ENCODE data around the gene DNMT1. TPM values are rescaled to one million over a fixed set of nuclear protein-coding genes. Genes with fewer than 3 reads are reported as not detected.
"Not testable (repeated sequence)": the region's sequence is repeated elsewhere in the genome, so short reads cannot be mapped to it uniquely, and the experiment has no call there.

The DNMT1 gene
- total RNA-seq, 1 experiment from 2014 or later = 72.9 TPM

DNA sequence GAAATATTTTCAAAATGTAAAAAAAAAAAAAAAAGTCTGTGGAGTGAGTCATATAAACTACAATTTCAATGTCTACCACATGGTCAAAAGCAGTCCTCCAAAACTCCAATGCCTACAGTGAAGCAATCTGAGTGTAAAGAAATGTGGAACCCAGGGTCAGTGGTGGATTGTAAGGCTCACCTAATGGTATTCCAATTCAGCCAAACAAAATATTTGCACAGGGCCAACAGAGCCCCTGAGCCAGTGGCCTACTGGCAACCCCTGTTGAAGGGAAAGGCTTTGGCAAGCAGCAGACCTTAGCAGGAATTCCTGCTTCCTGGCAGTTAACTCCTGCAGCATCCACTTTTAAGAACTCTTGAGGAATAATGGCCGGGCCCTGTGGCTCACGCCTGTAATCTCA is 3.4 kb downstream of the DNMT1 start:
- DNase-seq (ENCODE audit: low spot score) = no peak
- in situ Hi-C loops (cut with HindIII; ENCODE audit: low sequenced_read_pairs) = no loop called here

DNA sequence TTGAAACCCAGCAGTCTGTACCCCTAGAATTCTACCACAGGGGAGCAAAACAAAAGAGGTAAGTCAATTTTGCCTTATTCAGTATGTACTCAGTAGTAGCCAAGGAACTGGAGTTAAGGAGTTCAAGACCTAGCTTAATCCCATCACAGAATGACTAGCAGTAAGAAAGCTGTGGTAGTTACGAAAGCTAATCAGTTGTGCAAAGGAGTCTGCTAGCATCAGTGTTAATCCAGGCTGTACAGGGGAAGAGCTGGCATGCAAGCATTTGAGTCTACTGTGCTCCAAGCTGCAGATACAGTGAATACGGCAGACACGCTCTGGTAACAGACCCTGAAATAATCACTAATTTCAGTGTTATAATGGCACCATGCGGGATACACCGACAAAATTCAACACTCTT is 4.7 kb downstream of the DNMT1 start:
- in situ Hi-C loops (cut with HindIII; ENCODE audit: low sequenced_read_pairs) = no loop called here
- no peak for DNase-seq (ENCODE audit: low spot score)

DNA sequence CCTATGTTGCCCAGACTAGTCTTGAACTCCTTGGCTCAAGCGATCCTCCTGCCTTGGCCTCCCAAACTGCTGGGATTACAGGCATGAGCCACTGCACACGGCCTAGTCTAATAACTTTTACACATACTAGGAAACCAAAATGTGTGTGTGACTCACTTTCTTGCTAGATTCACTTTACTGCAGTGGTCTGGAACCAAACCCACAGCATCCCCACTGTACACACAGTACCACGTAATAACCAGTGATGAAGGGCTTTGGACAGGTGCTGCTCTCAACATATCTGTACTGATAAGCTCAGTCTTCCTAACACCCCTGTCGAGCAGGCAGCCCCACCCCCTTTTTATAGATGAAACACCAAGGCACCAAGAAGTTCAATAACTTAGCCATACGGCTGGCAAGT is 5.1 kb downstream of the DNMT1 start:
- in situ Hi-C loops (cut with HindIII; ENCODE audit: low sequenced_read_pairs) = no loop called here

DNA sequence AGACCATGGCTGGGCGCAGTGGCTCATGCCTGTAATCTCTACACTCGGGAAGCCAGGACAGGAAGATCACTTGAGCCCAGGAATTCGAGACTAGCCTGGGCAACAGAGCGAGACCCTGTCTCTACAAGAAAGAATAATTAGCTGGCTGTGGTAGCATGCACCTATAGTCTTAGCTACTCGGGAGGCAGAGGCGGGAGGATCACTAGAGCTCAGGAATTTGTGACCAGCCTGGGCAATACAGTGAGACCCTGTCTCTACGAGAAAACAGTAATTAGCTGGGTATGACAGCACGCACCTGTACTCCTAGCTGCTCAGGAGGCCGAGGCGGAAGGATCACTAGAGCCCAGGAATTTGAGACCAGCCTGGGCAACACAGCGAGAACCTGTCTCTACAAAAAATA is 7.4 kb downstream of the DNMT1 start:
- in situ Hi-C loops (cut with HindIII; ENCODE audit: low sequenced_read_pairs) = no loop called here
- DNase-seq (ENCODE audit: low spot score) = no peak

More for the DNA sequence above, 5.1 kb downstream of the DNMT1 start:
- DNase-seq (ENCODE audit: low spot score) = no peak

DNA sequence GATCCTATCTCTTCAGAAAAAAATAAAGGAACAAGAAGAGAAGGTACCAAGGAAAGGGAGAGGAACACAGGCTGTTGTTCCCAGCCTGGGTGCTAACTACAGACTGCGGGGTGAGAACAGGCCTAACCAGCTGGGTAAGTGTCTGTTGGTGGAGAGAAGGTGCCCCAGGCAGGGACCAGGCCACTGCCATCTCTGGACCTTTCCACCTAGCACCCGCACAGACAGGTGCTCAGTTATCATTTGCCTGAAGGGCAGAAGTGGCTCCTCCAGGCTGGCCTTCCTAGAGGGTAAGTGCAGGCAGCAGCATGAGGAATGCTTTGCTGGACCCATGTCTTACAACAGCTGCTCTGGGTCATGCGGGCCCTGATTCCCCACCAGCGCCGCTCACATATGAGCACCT is 10.1 kb downstream of the DNMT1 start:
- DNase-seq (ENCODE audit: low spot score) = no peak
- in situ Hi-C loops (cut with HindIII; ENCODE audit: low sequenced_read_pairs) = no loop called here

DNA sequence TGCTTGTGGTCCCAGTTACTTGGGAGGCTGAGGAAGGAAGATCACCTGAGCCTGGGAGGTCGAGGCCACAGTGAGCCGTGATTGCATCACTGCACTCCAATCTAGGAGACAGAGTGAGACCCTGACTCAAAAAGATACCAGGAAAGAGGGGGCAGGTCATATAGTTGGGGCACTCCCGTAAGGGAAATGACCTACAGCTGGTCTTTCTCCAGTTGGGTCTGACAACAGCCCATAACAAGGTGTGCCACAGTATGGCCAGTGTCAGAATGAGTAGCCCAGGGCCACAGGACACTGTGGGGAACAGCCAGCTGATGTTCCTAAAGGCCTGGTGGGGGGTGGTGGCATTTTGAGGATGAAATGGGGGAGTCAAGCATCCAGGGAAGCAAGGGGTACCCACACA is 10.8 kb downstream of the DNMT1 start:
- no peak for DNase-seq (ENCODE audit: low spot score)
- in situ Hi-C loops (cut with HindIII; ENCODE audit: low sequenced_read_pairs) = no loop called here

DNA sequence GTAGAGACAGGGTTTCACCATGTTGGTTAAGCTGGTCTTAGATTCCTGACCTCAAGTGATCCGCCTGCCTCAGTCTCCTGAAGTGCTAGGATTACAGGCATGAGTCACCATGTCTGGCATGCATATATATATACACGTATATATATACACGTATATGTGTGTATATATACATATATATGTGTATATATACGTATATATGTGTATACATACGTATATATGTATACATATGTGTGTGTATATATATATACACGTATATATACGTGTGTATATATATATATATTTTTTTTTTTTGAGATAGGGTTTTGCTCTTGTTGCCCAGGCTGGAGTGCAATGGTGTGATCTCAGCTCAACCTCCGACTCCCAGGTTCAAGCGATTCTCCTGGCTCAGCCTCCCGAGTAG is 11.9 kb downstream of the DNMT1 start:
- in situ Hi-C loops (cut with HindIII; ENCODE audit: low sequenced_read_pairs) = no loop called here
- DNase-seq (ENCODE audit: low spot score) = no peak

DNA sequence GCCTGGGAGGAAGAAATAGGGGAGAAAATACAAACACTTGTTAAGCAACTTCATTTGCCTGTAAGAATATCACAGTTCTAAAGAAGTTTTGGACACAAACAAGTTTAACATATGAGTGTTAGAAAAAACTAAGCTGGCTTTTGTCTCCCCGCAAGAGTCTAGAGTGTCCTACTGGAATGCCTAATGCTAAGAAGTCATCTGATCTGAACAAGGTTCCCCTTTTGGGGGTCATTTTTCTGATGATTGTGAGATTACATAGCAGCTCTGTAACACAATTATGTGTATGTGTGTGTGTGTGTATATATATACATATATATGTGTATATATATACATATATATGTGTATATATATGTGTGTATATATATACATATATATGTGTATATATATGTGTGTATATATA is 12.7 kb downstream of the DNMT1 start:
- DNase-seq (ENCODE audit: low spot score) = no peak
- in situ Hi-C loops (cut with HindIII; ENCODE audit: low sequenced_read_pairs) = no loop called here

DNA sequence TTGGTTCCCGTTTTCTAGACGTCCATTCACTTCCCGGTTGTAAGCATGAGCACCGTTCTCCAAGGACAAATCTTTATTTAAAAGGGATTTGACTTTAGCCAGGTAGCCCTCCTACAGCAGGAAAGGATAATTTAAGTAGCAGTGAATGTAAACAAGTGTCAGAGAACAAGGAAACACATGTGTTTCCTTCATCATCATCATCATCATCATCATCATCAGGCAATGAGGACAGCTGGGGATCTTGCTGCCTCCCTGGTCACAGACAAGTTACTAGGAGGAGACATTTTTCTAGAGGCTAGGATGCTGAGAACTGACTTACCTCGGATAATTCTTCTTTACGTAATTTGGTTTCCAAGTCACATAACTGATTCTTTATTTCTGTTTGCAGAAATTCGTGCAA is 14.3 kb downstream of the DNMT1 start:
- in situ Hi-C loops (cut with HindIII; ENCODE audit: low sequenced_read_pairs) = no loop called here
- DNase-seq (ENCODE audit: low spot score) = no peak

DNA sequence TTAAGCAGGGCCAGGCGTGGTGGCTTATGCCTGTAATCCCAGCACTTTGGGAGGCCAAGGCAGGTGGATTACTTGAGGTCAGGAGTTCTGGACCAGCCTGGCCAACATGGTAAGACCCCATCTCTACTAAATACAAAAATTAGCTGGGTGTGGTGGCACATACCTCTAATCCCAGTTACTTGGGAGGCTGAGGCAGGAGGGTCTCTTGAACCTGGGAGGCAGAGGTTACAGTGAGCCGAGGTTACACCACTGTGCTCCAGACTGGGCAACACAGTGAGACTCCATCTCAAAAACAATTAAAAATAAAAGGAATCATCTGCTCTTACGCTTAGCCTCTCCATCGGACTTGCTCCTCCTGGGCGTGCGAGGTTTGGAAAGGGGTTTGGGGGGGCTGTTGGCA is 14.7 kb downstream of the DNMT1 start:
- DNase-seq (ENCODE audit: low spot score); in situ Hi-C loops (cut with HindIII; ENCODE audit: low sequenced_read_pairs): not testable (repeated sequence)

DNA sequence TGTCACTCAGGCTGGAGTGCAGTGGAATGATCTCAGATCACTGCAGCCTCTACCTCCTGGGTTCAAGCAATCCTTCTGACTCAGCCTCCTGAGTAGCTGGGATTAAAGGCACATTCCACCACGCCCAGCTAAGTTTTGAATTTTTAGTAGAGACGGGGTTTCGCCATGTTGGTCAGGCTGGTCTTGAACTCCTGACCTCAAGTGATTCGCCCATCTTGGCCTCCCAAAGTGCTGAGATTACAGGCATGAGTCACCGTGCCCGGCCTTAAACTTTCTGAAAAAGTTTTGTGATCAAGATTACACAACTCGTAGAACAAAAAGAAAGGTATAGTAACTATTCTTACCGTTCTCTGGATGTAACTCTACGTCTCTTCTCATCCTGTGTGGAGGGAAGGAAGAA is 21.2 kb downstream of the DNMT1 start:
- in situ Hi-C loops (cut with HindIII; ENCODE audit: low sequenced_read_pairs) = no loop called here
- no peak for DNase-seq (ENCODE audit: low spot score)

DNA sequence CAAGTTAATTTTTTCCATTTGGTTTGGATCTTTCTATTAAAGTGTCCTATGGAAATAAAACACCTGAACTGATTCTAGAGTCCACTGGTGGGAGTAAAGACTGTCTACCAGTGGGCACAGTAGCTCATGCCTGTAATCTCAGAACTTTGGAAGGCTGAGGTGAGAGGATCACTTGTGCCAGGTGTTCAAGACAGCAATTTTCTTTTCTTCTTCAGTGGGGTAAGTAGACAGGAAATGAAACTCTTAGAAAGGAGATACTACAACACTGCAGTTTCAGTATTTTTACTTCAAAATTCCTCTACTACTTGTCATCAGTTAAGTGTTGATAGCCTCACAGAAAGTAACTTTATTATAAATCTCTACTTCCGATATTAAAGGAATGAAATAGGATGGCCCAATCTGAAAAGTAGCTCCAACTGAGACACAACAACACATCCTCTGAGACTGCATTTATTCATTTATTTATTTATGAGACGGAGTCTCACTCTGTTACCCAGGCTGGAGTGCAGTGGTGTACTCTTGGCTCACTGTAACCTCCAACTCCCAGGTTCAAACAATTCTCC is 26.3 kb downstream of the DNMT1 start:
- DNase-seq (ENCODE audit: low spot score) = no peak

DNA sequence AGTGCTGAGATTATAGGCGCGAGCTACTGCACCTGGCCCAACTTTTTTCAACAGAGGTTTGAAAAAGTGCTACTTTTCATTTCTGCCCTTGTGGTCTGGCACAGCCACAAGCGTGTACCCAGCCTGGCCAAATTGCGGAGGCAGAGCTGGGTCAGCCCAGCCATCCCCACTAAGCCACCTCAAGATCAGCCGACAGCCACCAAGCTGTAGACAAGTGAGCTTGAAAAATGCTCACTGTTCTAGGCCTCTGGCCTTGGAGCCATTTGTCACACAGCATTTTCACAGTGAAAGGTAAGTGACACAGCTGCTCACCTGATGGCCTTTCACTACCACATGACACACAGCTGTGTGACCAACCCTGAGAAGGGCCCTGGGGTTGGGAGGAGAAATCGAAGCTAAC is 27.3 kb downstream of the DNMT1 start:
- in situ Hi-C loops (cut with HindIII; ENCODE audit: low sequenced_read_pairs) = no loop called here
- no peak for DNase-seq (ENCODE audit: low spot score)

More for the DNA sequence above, 26.3 kb downstream of the DNMT1 start:
- in situ Hi-C loops (cut with HindIII; ENCODE audit: low sequenced_read_pairs) = no loop called here

DNA sequence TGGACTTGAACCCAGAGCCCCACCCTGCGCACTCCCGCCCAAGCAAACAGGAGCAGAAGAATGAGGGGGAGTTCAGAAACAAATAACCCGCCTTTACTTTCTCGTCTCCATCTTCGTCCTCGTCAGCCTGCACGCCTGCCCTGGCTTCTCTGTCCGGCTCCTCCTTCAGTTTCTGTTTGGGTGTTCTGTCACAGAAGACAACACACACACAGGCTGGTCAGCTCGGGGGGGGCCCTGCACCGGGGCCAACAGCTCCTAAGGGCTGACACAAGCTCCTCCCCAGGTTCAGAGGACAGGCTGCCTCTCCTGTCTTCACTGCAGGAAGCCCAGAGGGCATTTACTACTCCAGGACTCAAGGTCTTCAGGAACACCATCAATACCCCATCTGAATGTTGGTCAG is 28.3 kb downstream of the DNMT1 start:
- in situ Hi-C loops (cut with HindIII; ENCODE audit: low sequenced_read_pairs); DNase-seq (ENCODE audit: low spot score): not testable (repeated sequence)

DNA sequence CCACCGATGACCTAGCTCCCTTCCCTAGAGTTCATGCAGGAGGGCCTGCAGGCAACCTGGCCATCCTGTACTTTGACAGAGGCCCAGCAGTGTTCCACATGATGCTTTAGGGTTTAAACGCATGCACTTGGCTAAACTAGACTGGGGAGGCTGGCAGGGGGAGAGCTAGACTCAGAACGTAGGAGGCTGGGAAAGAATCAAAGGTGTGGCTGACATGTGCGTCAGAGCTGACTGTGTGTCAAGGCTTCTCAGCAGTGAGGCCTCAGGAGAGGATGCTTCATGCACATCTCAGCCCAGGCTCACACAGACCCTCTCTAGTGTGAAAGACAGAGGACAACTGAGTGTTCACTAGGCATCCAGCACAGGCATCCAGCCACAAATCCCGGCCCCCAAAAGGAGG is 28.7 kb downstream of the DNMT1 start:
- in situ Hi-C loops (cut with HindIII; ENCODE audit: low sequenced_read_pairs) = no loop called here
- no peak for DNase-seq (ENCODE audit: low spot score)

DNA sequence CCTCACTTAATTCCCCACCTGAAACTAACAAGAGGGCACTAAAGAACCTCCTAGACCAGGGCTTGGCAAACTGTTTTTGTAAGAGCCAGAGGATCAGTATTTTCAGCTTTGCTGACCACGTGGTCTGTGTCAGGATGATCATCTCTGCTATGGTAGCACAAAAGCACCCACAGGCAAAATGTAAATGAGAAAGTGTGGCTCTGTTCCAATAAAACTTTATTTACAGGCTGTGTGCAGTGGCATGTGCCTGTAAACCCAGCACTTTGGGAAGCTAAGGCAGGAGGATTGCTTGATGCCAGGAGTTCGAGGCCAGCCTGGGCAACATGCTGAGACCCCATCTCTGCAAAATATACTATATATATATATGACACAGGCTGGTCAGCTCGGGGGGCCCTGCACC is 31.2 kb downstream of the DNMT1 start:
- in situ Hi-C loops (cut with HindIII; ENCODE audit: low sequenced_read_pairs) = no loop called here
- DNase-seq (ENCODE audit: low spot score) = no peak

DNA sequence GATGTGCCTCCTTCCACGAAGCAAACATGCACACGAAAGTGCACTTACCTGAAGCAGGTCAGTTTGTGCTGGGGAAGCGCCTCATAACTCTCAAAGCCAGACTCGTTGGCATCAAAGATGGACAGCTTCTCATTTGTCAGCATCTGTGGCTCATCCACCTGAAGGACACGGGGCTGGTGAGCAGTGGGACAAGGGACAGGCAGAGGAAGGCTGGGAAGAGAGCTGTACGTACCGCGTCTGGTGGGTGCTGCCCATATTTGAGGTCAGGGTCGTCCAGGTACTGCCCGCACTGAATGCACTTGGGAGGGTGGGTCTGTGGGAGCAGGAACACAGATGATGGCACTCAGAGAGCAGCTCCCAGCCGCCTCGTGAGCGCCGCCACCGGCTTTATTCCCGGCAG is 35.1 kb downstream of the DNMT1 start:
- in situ Hi-C loops (cut with HindIII; ENCODE audit: low sequenced_read_pairs) = no loop called here
- DNase-seq (ENCODE audit: low spot score) = no peak

DNA sequence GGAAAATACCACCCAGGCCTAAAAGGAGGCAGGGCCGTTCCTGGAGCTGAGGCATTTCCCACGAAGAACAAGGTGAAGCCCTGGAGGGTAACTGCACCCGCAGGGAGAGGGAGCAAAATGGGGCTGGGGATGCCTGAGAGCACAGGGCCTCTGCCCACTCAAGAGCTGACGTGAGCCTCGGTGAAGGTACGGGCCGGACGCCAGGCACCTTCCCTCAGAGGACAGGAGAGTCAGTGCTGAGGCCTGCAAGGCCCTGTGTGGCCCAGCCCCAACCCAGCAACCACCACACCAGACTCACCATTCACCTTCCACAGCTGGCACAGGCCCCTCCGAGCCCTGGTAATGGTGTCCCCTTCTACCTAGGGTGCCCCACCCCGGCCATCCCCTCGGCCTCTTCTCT is 36.3 kb downstream of the DNMT1 start:
- no peak for DNase-seq (ENCODE audit: low spot score)
- in situ Hi-C loops (cut with HindIII; ENCODE audit: low sequenced_read_pairs) = no loop called here

DNA sequence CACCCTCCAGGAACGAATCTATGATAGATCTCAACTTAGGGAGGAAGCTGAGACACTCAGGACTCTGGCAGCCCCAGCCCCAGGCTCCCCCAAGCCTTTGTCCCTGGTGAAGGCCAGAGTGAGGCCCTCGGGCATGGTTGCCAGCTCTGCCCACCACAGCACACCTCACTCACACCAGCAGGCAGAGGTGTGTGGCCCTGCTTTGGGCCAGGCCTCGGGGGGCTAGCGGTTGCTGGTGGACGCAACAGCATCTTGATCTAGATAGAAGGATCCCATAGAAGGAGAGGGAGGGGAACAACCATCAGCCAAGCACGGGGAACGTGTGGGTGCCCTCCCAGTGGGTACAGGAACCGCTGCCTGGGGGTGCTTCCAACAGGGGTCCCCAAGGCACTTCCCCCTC is 36.7 kb downstream of the DNMT1 start:
- in situ Hi-C loops (cut with HindIII; ENCODE audit: low sequenced_read_pairs) = no loop called here
- DNase-seq (ENCODE audit: low spot score) = no peak

DNA sequence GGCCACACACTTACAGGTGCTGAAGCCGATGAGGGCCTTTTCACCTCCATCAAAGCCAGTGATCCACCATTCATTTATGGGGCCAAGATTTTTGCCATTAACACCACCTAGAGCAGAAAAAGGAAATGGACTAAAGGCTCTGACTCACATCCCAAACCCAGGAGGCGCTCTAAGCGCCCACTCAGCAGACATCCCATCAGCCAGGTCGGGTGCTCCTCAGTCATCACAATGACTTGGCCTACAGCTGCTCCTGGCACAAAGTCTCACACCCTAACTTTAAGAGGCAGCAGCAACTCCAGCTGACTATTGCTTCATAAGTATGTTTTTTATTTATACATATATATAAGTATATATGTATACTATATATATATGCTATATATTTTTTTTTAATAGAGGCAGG is 38.9 kb downstream of the DNMT1 start:
- in situ Hi-C loops (cut with HindIII; ENCODE audit: low sequenced_read_pairs) = no loop called here
- DNase-seq (ENCODE audit: low spot score) = no peak

DNA sequence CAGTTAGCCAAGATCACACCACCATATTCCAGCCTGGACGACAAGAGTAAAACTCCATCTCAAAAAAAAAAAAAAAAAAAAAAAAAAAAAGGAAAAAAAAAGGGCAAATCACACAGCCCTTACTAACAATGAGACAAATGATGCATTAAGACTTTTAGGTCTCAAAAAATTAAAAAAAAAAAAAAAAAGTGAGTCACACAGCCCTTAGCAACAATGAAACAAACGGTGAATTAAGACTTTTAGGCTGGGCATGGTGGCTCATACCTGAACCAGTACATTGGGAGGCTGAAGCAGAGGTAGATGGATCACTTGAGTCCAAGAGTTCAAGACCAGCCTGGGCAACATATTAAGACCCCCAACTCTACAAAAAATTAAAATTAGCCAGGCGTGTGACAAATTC is 42.7 kb downstream of the DNMT1 start:
- no peak for DNase-seq (ENCODE audit: low spot score)

DNA sequence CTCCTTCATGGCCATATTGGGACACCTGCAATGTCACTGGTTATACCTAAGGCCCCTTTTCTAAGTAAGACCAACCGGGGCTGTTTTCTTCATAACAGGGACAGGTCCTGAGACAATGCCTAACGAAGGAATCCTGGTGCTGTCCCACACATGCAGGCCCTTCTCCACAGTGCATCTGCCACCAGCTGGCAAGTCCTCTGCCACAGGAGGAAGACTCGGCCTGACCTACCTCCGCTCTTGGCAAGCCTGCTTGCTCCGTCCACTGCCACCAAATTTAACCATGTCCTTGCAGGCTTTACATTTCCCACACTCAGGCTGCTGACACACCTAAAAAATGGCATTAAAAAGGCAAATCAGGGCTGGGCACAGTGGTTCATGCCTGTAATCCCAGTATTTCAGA is 43.2 kb downstream of the DNMT1 start:
- in situ Hi-C loops (cut with HindIII; ENCODE audit: low sequenced_read_pairs) = no loop called here
- DNase-seq (ENCODE audit: low spot score) = peak; percentile 90

More for the DNA sequence above, 42.7 kb downstream of the DNMT1 start:
- in situ Hi-C loops (cut with HindIII; ENCODE audit: low sequenced_read_pairs) = no loop called here

All from G401 (cell line).